ENCODE measurements around the gene CLDN19. TPM values are rescaled to one million over a fixed set of nuclear protein-coding genes. Genes with fewer than 3 reads are reported as not detected.

CLDN19 gene
- total RNA-seq, 1 experiment from 2014 or later: 12.5 TPM

GRCh38 chr1:42774928-42775526, 35.0 kb upstream of the CLDN19 start:
- Histone ChIP-seq H3K27me3 (ENCODE audit: insufficient read depth, low read length) (no peaks in the 10 kb centered on the region), H3K23ac (ENCODE audit: insufficient read length, low read depth, low read length) (no peak overlapping the region), H3K4me2 (ENCODE audit: insufficient read depth, insufficient read length, low read length) (no peak overlapping the region), H3K18ac (ENCODE audit: insufficient read length, low read depth, low read length) (no peak overlapping the region), H3K14ac (ENCODE audit: insufficient read depth, low read length) (no peak overlapping the region), H3K4me1 (ENCODE audit: insufficient read depth, low read length) (no peaks in the 10 kb centered on the region), H3T11ph (ENCODE audit: low read length) (no peak overlapping the region), H3K4ac (ENCODE audit: low read depth, low read length) (no peak overlapping the region), H4K91ac (ENCODE audit: insufficient read length, low read depth, low read length) (no peak overlapping the region), H2AFZ (ENCODE audit: low read length) (no peak overlapping the region), H3K56ac (ENCODE audit: insufficient read length, low read depth, low read length) (no peak overlapping the region), H3K23me2 (ENCODE audit: insufficient read length, low read depth, low read length, poor library complexity, severe bottlenecking) (no peaks in the 10 kb centered on the region), H4K8ac (replicated peaks; ENCODE audit: insufficient read length, low read depth, low read length) (no peak overlapping the region), H2BK5ac (ENCODE audit: insufficient read length, low read length) (no peak overlapping the region), H4K5ac (ENCODE audit: insufficient read length, low read depth, low read length) (no peak overlapping the region), H3K9me3 (ENCODE audit: control insufficient read depth, low read depth, low read length) (no peaks in the 10 kb centered on the region), H4K20me1 (ENCODE audit: control insufficient read depth, insufficient read depth, insufficient read length) (no peaks in the 10 kb centered on the region), H3K79me2 (ENCODE audit: insufficient read depth, low read length) (no peaks in the 10 kb centered on the region), H2BK15ac (ENCODE audit: low read depth, low read length) (no peak overlapping the region), H2AK5ac (ENCODE audit: insufficient read length, low read length) (no peak overlapping the region), H2BK120ac (ENCODE audit: low read depth, low read length, poor library complexity, severe bottlenecking) (no peak overlapping the region), H2BK20ac (ENCODE audit: low read depth, low read length, poor library complexity, severe bottlenecking) (no peak overlapping the region), H2BK12ac (ENCODE audit: insufficient read length, low read depth, low read length) (no peak overlapping the region), H3K79me1 (ENCODE audit: insufficient read depth, low read depth, low read length, poor library complexity, severe bottlenecking) (no peaks in the 10 kb centered on the region), H3K9ac (ENCODE audit: extremely low read depth, insufficient read length, low read length) (no peak overlapping the region), H3K27ac (ENCODE audit: insufficient read length, low read depth, low read length) (no peak overlapping the region)
- no CpG with 5 or more reads among the region's 5 CpGs for WGBS (ENCODE audit: extremely low coverage, insufficient read length, low lambda C conversion rate)
- Mint-ChIP-seq H3K36me3 (ENCODE audit: insufficient read depth in 1 of 3, low read depth in 3 of 3) (peaks cover 17 to 60% (median 57%) of the 10 kb centered on the region in 3 experiments), H3K9me3 (no peaks in the 10 kb centered on the region), H3K4me1 (no peaks in the 10 kb centered on the region; a peak in 1 of 4 replicates), H3K4me3 (peak overlapping the region in 1 of 2 experiments; percentile 19; a peak in 1 of 5 replicates), H3K27me3 (ENCODE audit: low read depth) (no peaks in the 10 kb centered on the region), H3K27ac (no peak overlapping the region)
- no peak for TF ChIP-seq CTCF (conservative IDR thresholded peaks at IDR 0.05)
- no peak for DNase-seq

Data from H9 (cell line).